ENCODE measurements around the gene GGTLC1.
A peak's percentile ranks its signal among the peaks of the same experiment; 100 is the strongest.

GGTLC1 gene

GRCh38 chr20:23966298-23966697, 22.3 kb downstream of the GGTLC1 start:
- DNase-seq (ENCODE audit: low read depth in 2 of 2) = no peak

- no peak for DNase-seq (ENCODE audit: low read depth in 2 of 2)
These were observed 24.6 kb downstream of the GGTLC1 start for GRCh38 chr20:23963941-23964340.

GRCh38 chr20:23962272-23962671, 26.3 kb downstream of the GGTLC1 start:
- no peak for DNase-seq (ENCODE audit: low read depth in 2 of 2)

GRCh38 chr20:23959054-23959453, 29.5 kb downstream of the GGTLC1 start:
- DNase-seq (ENCODE audit: low read depth in 2 of 2) = no peak

GRCh38 chr20:23955896-23956295, 32.7 kb downstream of the GGTLC1 start:
- no peak for DNase-seq (ENCODE audit: low read depth in 2 of 2)

GRCh38 chr20:23954008-23954745, 34.4 kb downstream of the GGTLC1 start:
- DNase-seq (ENCODE audit: low read depth in 2 of 2) = no peak

GRCh38 chr20:23946206-23946605, 42.4 kb downstream of the GGTLC1 start:
- DNase-seq (ENCODE audit: low read depth in 2 of 2) = no peak

- DNase-seq (ENCODE audit: low read depth in 2 of 2) = no peak
These were observed 45.3 kb downstream of the GGTLC1 start for GRCh38 chr20:23943304-23943703.

- DNase-seq (ENCODE audit: low read depth in 2 of 2) = no peak
These were observed 48.9 kb downstream of the GGTLC1 start for GRCh38 chr20:23939641-23940040.

- no peak for DNase-seq (ENCODE audit: low read depth in 2 of 2)
These were observed 49.5 kb downstream of the GGTLC1 start for GRCh38 chr20:23939063-23939462.

GRCh38 chr20:23938118-23938438, 50.5 kb downstream of the GGTLC1 start:
- no peak for DNase-seq (ENCODE audit: low read depth in 2 of 2)

- DNase-seq (ENCODE audit: low read depth in 2 of 2) = peak; percentile 13 to 31
These were observed 51.1 kb downstream of the GGTLC1 start for GRCh38 chr20:23937303-23938117.

Data from stimulated activated CD8-positive, alpha-beta memory T cell treated with anti-CD3 and anti-CD28 coated beads, Interleukin-15, amount 100 ng/mL, for 48 hours (primary cell).